OCI-LY3 (cell line): ENCODE results near the gene DFFA.

Experiments used
- H2AFZ ChIP-seq: fragments of 200-600, 300-600 bp; shearing (Covaris generic); 2 replicates; pipeline ENCODE4 v1.6.0; 2014; ENCODE audit warnings: antibody characterized with exemption, low read depth, low read length
- H3K27ac ChIP-seq: fragments of 200-600, 300-600 bp; sonication (generic); 2 replicates; pipeline ENCODE4 v1.5.1; 2014; ENCODE audit warnings: mild to moderate bottlenecking, low read length, moderate library complexity, mixed read lengths
- H3K27me3 ChIP-seq: fragments of 200-600, 300-600 bp; sonication (generic); 2 replicates; pipeline ENCODE4 v1.6.1; 2014; ENCODE audit warnings: low read depth, low read length, mixed read lengths
- H3K36me3 ChIP-seq: fragments of 200-600, 300-600 bp; sonication (generic); replicated peaks from 2 replicates; pipeline ENCODE3; 2014; ENCODE audit warnings: low read depth, low read length, mixed read lengths
- H3K4me1 ChIP-seq: fragments of 300-600, 200-600 bp; sonication (generic); 2 replicates; pipeline ENCODE4 v1.6.1; 2014; ENCODE audit warnings: low read length, mixed read lengths
- H3K4me2 ChIP-seq: fragments of 200-600, 300-600 bp; sonication (generic); 2 replicates; pipeline ENCODE4 v1.6.1; 2014; ENCODE audit warnings: low read length, mixed read lengths
- H3K4me3 ChIP-seq: fragments of 300-600, 200-600 bp; sonication (generic); 2 replicates; pipeline ENCODE4 v1.5.1; 2014; ENCODE audit warnings: antibody characterized with exemption, mild to moderate bottlenecking, low read length, moderate library complexity
- H3K79me2 ChIP-seq: fragments of 300-600, 200-600 bp; shearing (Covaris generic); 2 replicates; pipeline ENCODE4 v1.6.1; 2014; ENCODE audit warnings: mild to moderate bottlenecking, low read length, mixed read lengths
- H3K9ac ChIP-seq: fragments of 300-600, 200-600 bp; shearing (Covaris generic); 2 replicates; pipeline ENCODE4 v1.6.0; 2014; ENCODE audit warnings: mild to moderate bottlenecking, low read length, moderate library complexity
- H3K9me3 ChIP-seq: fragments of 200-600, 300-600 bp; shearing (Covaris generic); 2 replicates; pipeline ENCODE4 v1.6.1; 2014; ENCODE audit warnings: low read length, mixed read lengths; ENCODE audit not compliant: insufficient read depth
- H4K20me1 ChIP-seq: fragments of 200-600, 300-600 bp; sonication (generic); 2 replicates; pipeline ENCODE4 v1.6.1; 2016; ENCODE audit warnings: low read length, mixed read lengths; ENCODE audit not compliant: insufficient read depth
- EZH2phosphoT487 ChIP-seq: fragments of 200-600 bp; shearing (Covaris generic); IDR thresholded peaks from 2 replicates; pipeline ENCODE4 v1.6.1; 2018; ENCODE audit warnings: antibody characterized with exemption, mixed run types, low read depth
- TF ChIP-seq, protein P1 (sequence below): fragments of 200-600, 300-600 bp; sonication (generic); IDR thresholded peaks from 2 replicates; pipeline ENCODE4 v1.5.1; 2014; ENCODE audit warnings: antibody characterized with exemption, low read length, low read depth

The DFFA gene

GRCh38 chr1:10471411-10472219 lies 714 bp downstream of the DFFA start:
- Histone ChIP-seq H3K27ac (peak overlapping the region; percentile 46), H3K79me2 (peaks cover 29% of the 10 kb centered on the region)
- TF ChIP-seq, protein P1, sequence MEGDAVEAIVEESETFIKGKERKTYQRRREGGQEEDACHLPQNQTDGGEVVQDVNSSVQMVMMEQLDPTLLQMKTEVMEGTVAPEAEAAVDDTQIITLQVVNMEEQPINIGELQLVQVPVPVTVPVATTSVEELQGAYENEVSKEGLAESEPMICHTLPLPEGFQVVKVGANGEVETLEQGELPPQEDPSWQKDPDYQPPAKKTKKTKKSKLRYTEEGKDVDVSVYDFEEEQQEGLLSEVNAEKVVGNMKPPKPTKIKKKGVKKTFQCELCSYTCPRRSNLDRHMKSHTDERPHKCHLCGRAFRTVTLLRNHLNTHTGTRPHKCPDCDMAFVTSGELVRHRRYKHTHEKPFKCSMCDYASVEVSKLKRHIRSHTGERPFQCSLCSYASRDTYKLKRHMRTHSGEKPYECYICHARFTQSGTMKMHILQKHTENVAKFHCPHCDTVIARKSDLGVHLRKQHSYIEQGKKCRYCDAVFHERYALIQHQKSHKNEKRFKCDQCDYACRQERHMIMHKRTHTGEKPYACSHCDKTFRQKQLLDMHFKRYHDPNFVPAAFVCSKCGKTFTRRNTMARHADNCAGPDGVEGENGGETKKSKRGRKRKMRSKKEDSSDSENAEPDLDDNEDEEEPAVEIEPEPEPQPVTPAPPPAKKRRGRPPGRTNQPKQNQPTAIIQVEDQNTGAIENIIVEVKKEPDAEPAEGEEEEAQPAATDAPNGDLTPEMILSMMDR, result no peak
- TF ChIP-seq EZH2phosphoT487, result no peak

DNA sequence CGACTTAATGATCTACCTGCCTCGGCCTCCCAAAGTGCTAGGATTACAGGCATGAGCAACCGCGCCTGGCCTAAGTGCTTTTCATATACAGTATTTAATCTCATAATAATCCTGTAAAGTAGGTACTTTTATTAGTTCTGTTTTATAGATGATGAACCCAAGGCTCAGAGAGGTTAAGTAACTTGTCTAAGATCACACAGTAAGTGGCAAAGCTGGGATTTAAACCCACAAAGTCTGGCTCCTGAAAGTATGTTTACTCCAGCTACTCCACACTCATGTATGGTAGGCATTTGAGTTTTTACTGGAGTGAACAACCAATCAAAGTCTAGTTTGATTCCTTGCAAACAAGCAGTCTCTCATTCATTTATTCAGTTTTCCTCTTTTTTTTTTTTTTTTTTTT lies 2.3 kb downstream of the DFFA start:
- Histone ChIP-seq H4K20me1 (no peaks in the 10 kb centered on the region), H3K36me3 (no peaks in the 10 kb centered on the region), H3K27me3 (no peaks in the 10 kb centered on the region), H3K4me3 (no peak overlapping the region), H3K4me2 (no peak overlapping the region), H3K79me2 (peaks cover 15% of the 10 kb centered on the region), H3K27ac (no peak overlapping the region), H2AFZ (no peak overlapping the region), H3K9me3 (no peaks in the 10 kb centered on the region), H3K9ac (no peak overlapping the region), H3K4me1 (peaks cover 15% of the 10 kb centered on the region)
- TF ChIP-seq EZH2phosphoT487, result no peak
- TF ChIP-seq, protein P1, result no peak

More at GRCh38 chr1:10471411-10472219, 714 bp downstream of the DFFA start:
- Histone ChIP-seq H3K9ac (peak overlapping the region; percentile 73), H3K4me1 (peaks cover 24% of the 10 kb centered on the region), H3K4me2 (peak overlapping the region; percentile 93), H2AFZ (peak overlapping the region; percentile 52; the same call in 1 of the 2 replicates), H3K4me3 (peak overlapping the region; percentile 89), H3K36me3 (no peaks in the 10 kb centered on the region), H3K27me3 (no peaks in the 10 kb centered on the region), H3K9me3 (no peaks in the 10 kb centered on the region), H4K20me1 (no peaks in the 10 kb centered on the region)

DNA sequence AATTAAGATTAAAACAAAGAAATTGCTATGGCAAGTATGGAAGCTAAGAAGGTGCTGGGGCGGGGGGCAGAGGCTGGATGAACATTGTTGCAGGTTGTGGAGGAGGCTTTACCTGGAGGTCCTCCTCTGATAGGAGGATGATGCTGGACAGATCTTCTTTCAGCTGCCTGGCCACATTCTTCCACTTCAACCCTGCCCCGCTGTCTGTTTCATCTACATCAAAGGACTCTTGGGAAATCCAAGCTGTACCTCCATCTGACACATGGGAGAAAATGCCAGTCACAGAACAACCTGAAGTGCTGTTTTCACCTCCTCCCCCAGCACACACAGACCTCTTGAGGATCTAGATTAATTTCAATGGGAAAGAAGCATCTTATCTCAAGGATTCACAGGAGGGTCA lies 5.3 kb downstream of the DFFA start:
- H3K79me2 ChIP-seq, result peaks cover 12% of the 10 kb centered on the region
- no peak overlapping the region for H2AFZ ChIP-seq
- no peak for TF ChIP-seq EZH2phosphoT487
- TF ChIP-seq, protein P1, result no peak
- H3K9me3 ChIP-seq, result no peaks in the 10 kb centered on the region
- H3K4me2 ChIP-seq, result no peak overlapping the region
- H3K36me3 ChIP-seq, result peaks cover 4% of the 10 kb centered on the region
- H3K9ac ChIP-seq, result no peak overlapping the region
- H4K20me1 ChIP-seq, result no peaks in the 10 kb centered on the region
- no peak overlapping the region for H3K27ac ChIP-seq
- no peaks in the 10 kb centered on the region for H3K27me3 ChIP-seq
- peaks cover 6% of the 10 kb centered on the region for H3K4me1 ChIP-seq
- H3K4me3 ChIP-seq, result no peak overlapping the region

DNA sequence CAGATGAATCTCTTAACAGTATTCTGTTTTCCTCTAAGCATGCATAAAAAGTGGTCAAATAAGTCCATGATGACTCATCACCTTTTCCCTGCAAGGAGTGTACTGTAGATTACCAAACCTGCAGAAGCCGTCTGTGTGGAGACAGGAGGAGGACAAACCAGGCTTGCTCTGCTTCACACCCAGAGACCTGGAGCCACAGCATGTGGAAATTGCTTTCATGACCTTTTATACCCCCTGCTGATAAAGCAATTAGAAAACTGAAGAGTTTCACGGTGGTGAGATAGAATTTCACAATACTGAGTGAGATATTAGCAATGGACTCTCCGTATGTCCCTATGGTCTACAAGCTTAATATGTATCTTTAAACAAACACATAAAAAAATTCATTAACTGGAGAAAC lies 13.1 kb downstream of the DFFA start:
- Histone ChIP-seq H3K27ac (no peak overlapping the region), H3K36me3 (no peaks in the 10 kb centered on the region), H3K4me1 (no peaks in the 10 kb centered on the region), H3K4me2 (no peak overlapping the region), H3K4me3 (no peak overlapping the region), H3K79me2 (no peaks in the 10 kb centered on the region), H3K27me3 (no peaks in the 10 kb centered on the region), H2AFZ (no peak overlapping the region), H3K9ac (no peak overlapping the region), H4K20me1 (no peaks in the 10 kb centered on the region), H3K9me3 (no peaks in the 10 kb centered on the region)
- TF ChIP-seq EZH2phosphoT487, result no peak
- TF ChIP-seq, protein P1, result no peak
